ENCODE data around the gene FAM47C.
"Not testable (repeated sequence)": the region's sequence is repeated elsewhere in the genome, so short reads cannot be mapped to it uniquely, and the experiment has no call there.

Gene FAM47C

GRCh38 chrX:37008182-37008581, at the start of gene FAM47C:
FAM47C (plus strand) TSS chrX:37008366; CDS start chrX:37008411, 45 bp downstream.
- H3K4me3 ChIP-seq (ENCODE audit: low read length); DNase-seq (ENCODE audit: low read depth): not testable (repeated sequence)

DNA sequence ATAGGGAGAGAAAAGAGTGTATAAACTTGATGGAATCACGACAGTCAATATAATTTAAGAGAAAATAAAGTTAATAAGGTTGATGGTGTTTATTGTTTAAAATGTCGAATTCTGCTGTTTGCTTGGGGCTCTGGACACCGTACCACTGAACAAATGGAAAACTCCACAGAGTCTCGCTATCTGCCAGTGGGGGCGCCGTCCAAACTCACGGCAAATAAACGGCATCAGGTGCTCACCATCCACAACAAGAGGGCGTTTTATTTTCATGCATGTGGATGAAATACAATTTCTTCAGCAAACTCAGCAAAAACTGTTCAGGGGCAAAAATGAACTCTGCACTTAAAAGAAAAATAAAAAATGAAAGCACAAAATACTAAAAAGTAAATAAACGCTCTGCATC, 46.6 kb upstream of the FAM47C start:
- no peak for DNase-seq (ENCODE audit: low read depth)
- no peak for TF ChIP-seq CTCF (conservative IDR thresholded peaks at IDR 0.05; ENCODE audit: low read length)
- H3K4me3 ChIP-seq (ENCODE audit: low read length) = no peak overlapping the region

GRCh38 chrX:36963069-36963808, 44.9 kb upstream of the FAM47C start:
- H3K4me3 ChIP-seq (ENCODE audit: low read length) = no peak overlapping the region
- no peak for DNase-seq (ENCODE audit: low read depth)
- TF ChIP-seq CTCF (conservative IDR thresholded peaks at IDR 0.05; ENCODE audit: low read length) = no peak

- TF ChIP-seq CTCF (conservative IDR thresholded peaks at IDR 0.05; ENCODE audit: low read length) = no peak
- H3K4me3 ChIP-seq (ENCODE audit: low read length) = no peak overlapping the region
- no peak for DNase-seq (ENCODE audit: low read depth)
Measured at GRCh38 chrX:36963852-36964251, 44.3 kb upstream of the FAM47C start.

GRCh38 chrX:36973575-36973974, 34.6 kb upstream of the FAM47C start:
- no peak for TF ChIP-seq CTCF (conservative IDR thresholded peaks at IDR 0.05; ENCODE audit: low read length)
- H3K4me3 ChIP-seq (ENCODE audit: low read length) = no peak overlapping the region
- no peak for DNase-seq (ENCODE audit: low read depth)

DNA sequence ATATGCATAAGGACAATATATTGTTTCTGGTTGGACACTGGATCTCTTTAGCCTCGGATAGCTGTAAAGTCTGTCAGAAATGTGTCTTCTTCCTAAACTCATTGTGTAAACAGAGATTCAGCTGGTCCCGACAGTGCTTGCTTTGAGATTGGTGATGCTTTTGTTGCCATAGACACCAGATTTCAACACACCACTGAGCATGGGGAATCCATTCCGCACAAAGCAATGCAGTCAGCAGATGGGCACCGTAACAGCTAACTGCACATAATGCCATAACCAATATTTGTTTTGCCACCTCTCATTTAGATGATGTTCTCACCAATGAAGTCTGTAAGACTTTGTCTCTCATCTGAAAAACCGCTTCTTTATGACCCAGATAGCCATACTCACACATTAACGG, 33.3 kb upstream of the FAM47C start:
- no peak for DNase-seq (ENCODE audit: low read depth)
- no peak for TF ChIP-seq CTCF (conservative IDR thresholded peaks at IDR 0.05; ENCODE audit: low read length)
- no peak overlapping the region for H3K4me3 ChIP-seq (ENCODE audit: low read length)

- TF ChIP-seq CTCF (conservative IDR thresholded peaks at IDR 0.05; ENCODE audit: low read length) = no peak
- H3K4me3 ChIP-seq (ENCODE audit: low read length) = no peak overlapping the region
- peak; percentile 0 for DNase-seq (ENCODE audit: low read depth)
Measured at GRCh38 chrX:36978886-36979285, 29.3 kb upstream of the FAM47C start.

Data from AG10803 (cell line).